IMR-90 (cell line): ENCODE measurements around the gene TRPC4AP. TPM values are rescaled to one million over a fixed set of nuclear protein-coding genes. Genes with fewer than 3 reads are reported as not detected.

Experiments
- ATAC-seq: fragments of 200-7000 bp; cut with Tn5 transposase; 2 replicates; pipeline ENCODE4 v1.9.1; 2020; ENCODE audit warnings: low read depth, mild to moderate bottlenecking, moderate library complexity
- BruUV-seq: library from RNA; stranded (reverse); fragments of 400-500 nt; replicated peaks from 2 replicates; lab custom pipeline; 2021; lab: Mats Ljungman, UMichigan
- CTCF ChIA-PET: fragments of 300-600 bp; formaldehyde crosslinking; extraction: SDS; loops from one replicate; lab custom pipeline; 2021; ENCODE audit warnings: antibody characterized with exemption; lab: Yijun Ruan, JAX
- POLR2A ChIA-PET: fragments of 300-600 bp; sonication (Branson Sonifier 250); formaldehyde crosslinking; loops from one replicate; lab custom pipeline; 2022; ENCODE audit warnings: antibody characterized with exemption; ENCODE audit not compliant: unreplicated experiment; lab: Charles Lee
- DNase-seq: peaks from one replicate; pipeline ENCODE4 v3.0.0; 2013
- H2AFZ ChIP-seq: replicated peaks from 2 replicates; pipeline ENCODE3; 2013; ENCODE audit warnings: low read length, mild to moderate bottlenecking; ENCODE audit not compliant: poor library complexity
- H2AK5ac ChIP-seq: 2 replicates; pipeline ENCODE4 v1.6.1; 2013; ENCODE audit warnings: low read depth, low read length, inconsistent platforms
- H2AK9ac ChIP-seq: replicated peaks from 2 replicates; pipeline ENCODE3; 2013; ENCODE audit warnings: mild to moderate bottlenecking, low read depth, low read length, moderate library complexity; ENCODE audit not compliant: poor library complexity
- H2BK120ac ChIP-seq: 2 replicates; pipeline ENCODE4 v1.6.1; 2013; ENCODE audit warnings: low read depth, low read length, inconsistent platforms
- H2BK15ac ChIP-seq: 3 replicates; pipeline ENCODE4 v1.6.1; 2013; ENCODE audit warnings: low read depth, low read length, inconsistent platforms
- H2BK20ac ChIP-seq: 2 replicates; pipeline ENCODE4 v1.6.1; 2013; ENCODE audit warnings: low read depth, mild to moderate bottlenecking, inconsistent platforms, low read length, moderate library complexity
- H2BK5ac ChIP-seq: 2 replicates; pipeline ENCODE4 v1.6.1; 2013; ENCODE audit warnings: mild to moderate bottlenecking, low read depth, low read length, inconsistent platforms; ENCODE audit not compliant: poor library complexity, severe bottlenecking
- H3K14ac ChIP-seq: replicated peaks from 2 replicates; pipeline ENCODE4 v1.6.1; 2013; ENCODE audit warnings: low read depth, low read length, inconsistent platforms
- H3K18ac ChIP-seq: 2 replicates; pipeline ENCODE4 v1.6.1; 2013; ENCODE audit warnings: low read depth, low read length, control low read depth
- H3K23ac ChIP-seq: 2 replicates; pipeline ENCODE4 v1.6.1; 2013; ENCODE audit warnings: low read depth, low read length, inconsistent platforms
- H3K27ac ChIP-seq: 2 replicates; pipeline ENCODE4 v1.5.1; 2013; ENCODE audit warnings: mild to moderate bottlenecking, control low read depth, low read length; ENCODE audit not compliant: insufficient read depth
- H3K27me3 ChIP-seq: 2 replicates; pipeline ENCODE4 v1.6.1; 2013; ENCODE audit warnings: low read length; ENCODE audit not compliant: control insufficient read depth, insufficient read depth
- H3K36me3 ChIP-seq: 2 replicates; pipeline ENCODE4 v1.6.1; 2013; ENCODE audit warnings: low read length, mixed read lengths; ENCODE audit not compliant: control insufficient read depth, insufficient read depth
- H3K4ac ChIP-seq: 2 replicates; pipeline ENCODE4 v1.6.1; 2013; ENCODE audit warnings: low read depth, low read length, inconsistent platforms
- H3K4me1 ChIP-seq: 2 replicates; pipeline ENCODE4 v1.6.1; 2013; ENCODE audit warnings: low read length, mixed read lengths; ENCODE audit not compliant: control insufficient read depth, insufficient read depth
- H3K4me2 ChIP-seq: 2 replicates; pipeline ENCODE4 v1.6.1; 2013; ENCODE audit warnings: low read depth, mild to moderate bottlenecking, control low read depth, low read length, moderate library complexity
- H3K4me3 ChIP-seq: 2 replicates; pipeline ENCODE4 v1.5.1; 2013; ENCODE audit warnings: low read depth, mild to moderate bottlenecking, control low read depth, low read length, moderate library complexity; ENCODE audit not compliant: insufficient read depth
- H3K56ac ChIP-seq: 2 replicates; pipeline ENCODE4 v1.6.1; 2013; ENCODE audit warnings: low read length, inconsistent platforms; ENCODE audit not compliant: insufficient read depth; ENCODE audit errors: extremely low read depth
- H3K79me1 ChIP-seq, 2 experiments: 2 replicates each; pipeline ENCODE4 v1.6.1; 2013; ENCODE audit warnings: low read length in 2 of 2, inconsistent platforms in 1 of 2, low read depth in 1 of 2
- H3K9ac ChIP-seq: 2 replicates; pipeline ENCODE4 v1.6.1; 2013; ENCODE audit warnings: low read depth, low read length, control low read depth
- H3K9me1 ChIP-seq: 2 replicates; pipeline ENCODE4 v1.6.1; 2013; ENCODE audit warnings: low read length, inconsistent platforms; ENCODE audit not compliant: insufficient read depth
- H3K9me3 ChIP-seq: 2 replicates; pipeline ENCODE4 v1.6.1; 2013; ENCODE audit warnings: low read length; ENCODE audit not compliant: control insufficient read depth, insufficient read depth
- H4K20me1 ChIP-seq: 2 replicates; pipeline ENCODE4 v1.6.1; 2013; ENCODE audit warnings: low read length, inconsistent platforms; ENCODE audit not compliant: insufficient read depth
- H4K5ac ChIP-seq: 2 replicates; pipeline ENCODE4 v1.6.1; 2013; ENCODE audit warnings: mild to moderate bottlenecking, low read depth, low read length, control low read depth
- H4K8ac ChIP-seq, 2 experiments: 2 replicates each; pipeline ENCODE4 v1.6.1; 2013; ENCODE audit warnings: low read depth in 2 of 2, low read length in 2 of 2, control low read depth in 1 of 2, inconsistent platforms in 1 of 2
- H4K91ac ChIP-seq: 2 replicates; pipeline ENCODE4 v1.6.1; 2013; ENCODE audit warnings: low read depth, low read length, inconsistent platforms; ENCODE audit not compliant: insufficient read depth
- BHLHE40 ChIP-seq: fragments of 150-350 bp; IDR thresholded peaks from 2 replicates; pipeline ENCODE4 v1.6.1; 2016; ENCODE audit warnings: mild to moderate bottlenecking, low read depth, low read length
- CTCF ChIP-seq: conservative IDR thresholded peaks from 2 replicates; pipeline ENCODE4 v1.5.1; 2012; ENCODE audit warnings: mild to moderate bottlenecking, low read depth, low read length, improper control_type of control experiment
- ELK1 ChIP-seq: fragments of 150-350 bp; IDR thresholded peaks from 2 replicates; pipeline ENCODE4 v1.6.1; 2016; ENCODE audit warnings: low read depth, mild to moderate bottlenecking, low read length, moderate library complexity, borderline replicate concordance
- MAZ ChIP-seq: IDR thresholded peaks from 2 replicates; pipeline ENCODE4 v1.6.1; 2012; ENCODE audit warnings: low read depth, mild to moderate bottlenecking, low read length, improper control_type of control experiment, moderate library complexity, borderline replicate concordance
- NFE2L2 ChIP-seq: fragments of 150-350 bp; IDR thresholded peaks from 2 replicates; pipeline ENCODE4 v1.6.1; 2016; ENCODE audit warnings: low read depth, mild to moderate bottlenecking, low read length
- RAD21 ChIP-seq: IDR thresholded peaks from 2 replicates; pipeline ENCODE4 v1.6.1; 2012; ENCODE audit warnings: low read length, improper control_type of control experiment
- USF2 ChIP-seq: fragments of 150-350 bp; IDR thresholded peaks from 2 replicates; pipeline ENCODE4 v1.6.1; 2017; ENCODE audit warnings: mild to moderate bottlenecking, antibody characterized with exemption, low read length, low read depth
- WGBS, 2 experiments: methylation state at CpG; one replicate each; pipeline versions ENCODE4 v1.1.5 to v1.1.7; 2013; ENCODE audit warnings: missing lambda C conversion rate in 2 of 2; ENCODE audit not compliant: insufficient read length in 1 of 2; ENCODE audit errors: extremely low coverage in 2 of 2; 5-methylcytosine and 5-hydroxymethylcytosine counted together
- dilution Hi-C: fragments of 300-500 bp; cut with HindIII; formaldehyde crosslinking; loops from one replicate; pipeline ENCODE4 v1.14.3; 2018; ENCODE audit warnings: low sequenced_read_pairs; ENCODE audit not compliant: unreplicated experiment
- in situ Hi-C: fragments of 300-500 bp; cut with MboI; formaldehyde crosslinking; loops from 3 replicates; pipeline ENCODE4 v1.14.3; 2019; ENCODE audit warnings: low sequenced_read_pairs, inconsistent platforms, mixed read lengths
- intact Hi-C: fragments of 100-400 bp; cut with micrococcal nuclease; formaldehyde crosslinking; loops from 2 replicates; pipeline ENCODE4 v1.10.0; 2022
- polyA plus RNA-seq, 3 experiments: library from polyadenylated mRNA; depleted of rRNA; stranded (reverse); fragments of >200 nt; gene quantifications; 2 replicates each; pipeline ENCODE4 v1.2.3, GENCODE V29; 2012; ENCODE audit warnings: low replicate concordance in 1 of 3
- total RNA-seq: library from RNA; depleted of rRNA; stranded (reverse); fragments of >200 nt; gene quantifications from 2 replicates; pipeline ENCODE4 v1.2.3, GENCODE V29; 2012

Gene TRPC4AP
- total and polyA plus RNA-seq, 2 of the 4 experiments (the other 2 are of a cell fraction): 41.0 to 81.0 TPM

- dilution Hi-C loops (no loop called here), intact Hi-C loops (no loop called here), in situ Hi-C loops (loop anchor here (25.0 kb wide), 1 partner anchor 303 kb away; the partner anchor contains the start of gene GDF5)
- no peaks in the 10 kb centered on the region for H3K27me3 ChIP-seq
- H4K8ac ChIP-seq: no peak overlapping the region
- no peaks in the 10 kb centered on the region for H3K9me3 ChIP-seq
- H3K4me2 ChIP-seq: no peak overlapping the region
- H3K4me1 ChIP-seq: peaks cover 2% of the 10 kb centered on the region; the same call in 1 of the 2 replicates
- H3K36me3 ChIP-seq: peaks cover 35% of the 10 kb centered on the region
- ATAC-seq (no peak), DNase-seq (no peak)
- H3K14ac ChIP-seq: no peak overlapping the region; the same call in 1 of the 2 replicates
- POLR2A ChIA-PET: no interaction called here
- peak overlapping the region; percentile 32 for H2AFZ ChIP-seq
- no peak overlapping the region for H4K5ac ChIP-seq
- no peak overlapping the region for H3K9ac ChIP-seq
- TF ChIP-seq MAZ (no peak), NFE2L2 (no peak), BHLHE40 (no peak), CTCF (no peak), RAD21 (no peak), ELK1 (no peak), USF2 (no peak)
- 0 out of 2 replicates have a peak overlapping the region, but pooled peaks have one; percentile 9 for H2BK20ac ChIP-seq
- WGBS, 2 experiments: 83% methylated on average over 6 of the region's 9 CpGs; no CpG with 5 or more reads in 1 of the 2 experiments
- BruUV-seq: no TSS peak
- H3K23ac ChIP-seq: no peak overlapping the region
- 0 out of 2 replicates have a peak overlapping the region, but pooled peaks have one; percentile 10 for H3K4ac ChIP-seq
- H3K56ac ChIP-seq: no peak overlapping the region
- H2BK15ac ChIP-seq: peak overlapping the region; percentile 44; the same call in 1 of the 3 replicates
- no peak overlapping the region for H4K91ac ChIP-seq
- peaks cover 0 to 12% of the 10 kb centered on the region in 2 experiments; a peak in 2 of 4 replicates for H3K79me1 ChIP-seq
- CTCF ChIA-PET: interaction anchor here (1.4 kb wide), 1 partner anchor 11 kb away, joined by 3 read pairs; no protein-coding TSS in a partner anchor
- no peak overlapping the region for H2BK5ac ChIP-seq
- H3K27ac ChIP-seq: no peak overlapping the region
- no peaks in the 10 kb centered on the region; the same call in 1 of the 2 replicates for H4K20me1 ChIP-seq
- peak overlapping the region; percentile 8 for H2BK120ac ChIP-seq
- H3K18ac ChIP-seq: no peak overlapping the region
- no peak overlapping the region for H3K4me3 ChIP-seq
- no peak overlapping the region for H2AK9ac ChIP-seq
- peaks cover 14% of the 10 kb centered on the region for H3K9me1 ChIP-seq
- H2AK5ac ChIP-seq: peak overlapping the region; percentile 51
Observed at GRCh38 chr20:35134472-35134871, 41.9 kb upstream of the TRPC4AP start.
